Measurements from ENCODE around the gene LCE3D. TPM values are rescaled to one million over a fixed set of nuclear protein-coding genes. Genes with fewer than 3 reads are reported as not detected.
"Not testable (repeated sequence)": the region's sequence is repeated elsewhere in the genome, so short reads cannot be mapped to it uniquely, and the experiment has no call there.

LCE3D gene
- total RNA-seq, 1 donor from 2014 or later, result not detected

DNA sequence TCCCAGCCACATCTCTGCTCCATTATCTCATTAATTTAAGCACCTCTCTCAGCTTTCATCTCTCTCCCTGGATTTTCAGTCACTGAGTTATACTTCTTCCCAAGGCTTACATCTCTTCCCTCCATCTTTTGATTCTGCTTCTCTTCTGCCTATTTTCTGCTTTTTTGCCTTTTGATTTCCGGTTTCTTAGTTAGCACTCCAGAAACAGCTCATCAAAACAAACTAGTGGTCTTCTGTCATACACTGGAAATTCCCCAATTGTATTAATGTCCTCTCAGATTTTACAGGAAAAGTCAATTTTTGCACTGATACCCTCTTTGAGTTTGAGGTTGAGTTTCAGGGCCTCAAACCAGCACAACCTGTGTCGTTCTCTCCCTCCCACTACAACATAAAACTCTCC lies 15.2 kb downstream of the LCE3D start:
- TF ChIP-seq, protein P1, sequence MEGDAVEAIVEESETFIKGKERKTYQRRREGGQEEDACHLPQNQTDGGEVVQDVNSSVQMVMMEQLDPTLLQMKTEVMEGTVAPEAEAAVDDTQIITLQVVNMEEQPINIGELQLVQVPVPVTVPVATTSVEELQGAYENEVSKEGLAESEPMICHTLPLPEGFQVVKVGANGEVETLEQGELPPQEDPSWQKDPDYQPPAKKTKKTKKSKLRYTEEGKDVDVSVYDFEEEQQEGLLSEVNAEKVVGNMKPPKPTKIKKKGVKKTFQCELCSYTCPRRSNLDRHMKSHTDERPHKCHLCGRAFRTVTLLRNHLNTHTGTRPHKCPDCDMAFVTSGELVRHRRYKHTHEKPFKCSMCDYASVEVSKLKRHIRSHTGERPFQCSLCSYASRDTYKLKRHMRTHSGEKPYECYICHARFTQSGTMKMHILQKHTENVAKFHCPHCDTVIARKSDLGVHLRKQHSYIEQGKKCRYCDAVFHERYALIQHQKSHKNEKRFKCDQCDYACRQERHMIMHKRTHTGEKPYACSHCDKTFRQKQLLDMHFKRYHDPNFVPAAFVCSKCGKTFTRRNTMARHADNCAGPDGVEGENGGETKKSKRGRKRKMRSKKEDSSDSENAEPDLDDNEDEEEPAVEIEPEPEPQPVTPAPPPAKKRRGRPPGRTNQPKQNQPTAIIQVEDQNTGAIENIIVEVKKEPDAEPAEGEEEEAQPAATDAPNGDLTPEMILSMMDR (conservative IDR thresholded peaks at IDR 0.05; ENCODE audit: low read depth, low read length), result no peak
- no peak for DNase-seq (ENCODE audit: low read depth)
- no peak overlapping the region for H3K4me3 ChIP-seq (ENCODE audit: low read depth, low read length)

DNA sequence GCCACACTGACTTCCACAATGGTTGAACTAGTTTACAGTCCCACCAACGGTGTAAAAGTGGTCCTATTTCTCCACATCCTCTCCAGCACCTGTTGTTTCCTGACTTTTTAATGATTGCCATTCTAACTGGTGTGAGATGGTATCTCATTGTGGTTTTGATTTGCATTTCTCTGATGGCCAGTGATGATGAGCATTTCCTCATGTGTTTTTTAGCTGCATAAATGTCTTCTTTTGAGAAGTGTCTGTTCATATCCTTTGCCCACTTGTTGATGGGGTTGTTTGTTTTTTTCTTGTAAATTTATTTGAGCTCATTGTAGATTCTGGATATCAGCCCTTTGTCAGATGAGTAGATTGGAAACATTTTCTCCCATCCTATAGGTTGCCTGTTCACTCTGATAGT lies 32.0 kb downstream of the LCE3D start:
- H3K4me3 ChIP-seq (ENCODE audit: low read depth, low read length); DNase-seq (ENCODE audit: low read depth): not testable (repeated sequence)

DNA sequence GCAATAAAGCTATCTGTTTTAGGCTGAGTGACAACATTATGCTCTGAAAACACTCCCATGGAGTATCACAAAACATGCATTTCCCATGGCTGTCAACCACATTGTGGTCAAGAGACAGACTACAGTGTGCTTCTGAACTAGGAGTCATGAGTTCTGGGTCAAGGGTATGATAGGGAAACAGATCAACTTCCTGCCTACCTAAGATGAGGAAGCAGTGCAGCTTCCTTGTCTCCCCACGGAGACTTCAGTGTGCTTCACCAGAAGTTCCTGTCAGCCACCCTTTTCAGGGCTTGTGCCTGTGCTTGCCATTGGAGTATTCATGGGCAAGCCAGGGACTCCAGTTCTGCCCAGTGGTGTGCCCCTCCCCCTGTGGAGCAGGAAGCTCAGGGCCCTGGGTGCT lies 33.6 kb downstream of the LCE3D start:
- no peak overlapping the region for H3K4me3 ChIP-seq (ENCODE audit: low read depth, low read length)
- TF ChIP-seq, protein P1 (conservative IDR thresholded peaks at IDR 0.05; ENCODE audit: low read depth, low read length), result no peak
- DNase-seq (ENCODE audit: low read depth), result no peak

DNA sequence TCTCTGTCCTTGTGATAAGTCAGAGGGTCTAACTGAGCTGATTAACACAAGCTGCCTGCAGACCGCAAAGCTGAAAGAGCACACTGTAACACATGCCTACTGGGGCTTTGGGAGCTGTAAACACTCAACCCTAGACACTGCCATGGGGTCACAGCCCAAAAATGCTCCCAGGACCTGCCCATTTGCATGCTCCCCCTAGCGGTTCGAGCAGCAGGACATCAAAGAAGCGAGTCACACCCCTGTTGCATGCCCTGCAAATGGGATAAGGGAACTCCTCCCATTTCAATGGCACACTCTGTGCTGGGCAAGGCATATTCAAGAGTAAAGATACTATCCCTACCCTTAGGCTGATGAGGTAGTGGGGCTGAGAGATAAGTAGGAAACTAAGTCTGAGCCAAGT lies 36.5 kb downstream of the LCE3D start:
- TF ChIP-seq, protein P1 (conservative IDR thresholded peaks at IDR 0.05; ENCODE audit: low read depth, low read length), result peak; percentile 34
- DNase-seq (ENCODE audit: low read depth), result no peak
- no peak overlapping the region for H3K4me3 ChIP-seq (ENCODE audit: low read depth, low read length)

DNA sequence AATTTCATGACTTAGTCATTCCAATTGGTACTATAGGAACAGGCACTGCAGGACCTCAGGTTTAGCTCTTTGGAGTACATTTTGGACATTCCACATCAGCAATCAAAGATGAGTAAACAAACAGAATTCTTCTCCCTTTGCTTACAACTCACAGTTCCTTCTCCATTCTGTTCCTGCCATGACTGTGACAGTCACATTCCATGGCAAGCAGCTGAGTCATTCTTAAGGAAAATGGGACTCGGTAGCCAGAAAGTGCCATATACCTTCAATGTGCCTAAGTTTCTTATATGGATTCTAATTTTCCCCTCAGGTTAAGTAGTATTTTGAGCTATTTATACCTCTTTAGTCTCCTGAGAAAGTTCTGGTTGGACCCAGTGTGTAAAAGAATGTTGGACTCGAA lies 40.4 kb downstream of the LCE3D start:
- TF ChIP-seq, protein P1 (conservative IDR thresholded peaks at IDR 0.05; ENCODE audit: low read depth, low read length), result no peak
- H3K4me3 ChIP-seq (ENCODE audit: low read depth, low read length), result no peak overlapping the region
- no peak for DNase-seq (ENCODE audit: low read depth)

DNA sequence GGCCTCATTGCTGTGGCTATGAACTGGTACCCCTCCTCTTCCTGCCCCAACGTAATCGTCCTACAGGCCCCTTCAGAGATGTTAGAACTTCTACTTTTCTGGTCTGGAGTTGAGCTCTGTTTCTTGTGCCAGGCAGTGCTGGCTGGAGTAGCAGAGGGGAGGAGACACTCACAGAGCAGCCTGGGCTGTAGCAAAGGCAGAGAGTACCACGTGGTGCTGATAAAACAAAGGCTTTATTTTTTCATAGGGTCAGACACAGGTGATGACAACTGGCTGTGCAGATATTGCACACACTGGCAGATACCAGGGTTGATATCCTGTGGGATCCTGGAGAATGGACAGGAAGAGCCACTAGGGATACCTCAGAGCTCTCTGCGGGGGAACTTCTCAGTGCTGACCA lies 42.8 kb downstream of the LCE3D start:
- TF ChIP-seq, protein P1 (conservative IDR thresholded peaks at IDR 0.05; ENCODE audit: low read depth, low read length), result no peak
- no peak for DNase-seq (ENCODE audit: low read depth)
- no peak overlapping the region for H3K4me3 ChIP-seq (ENCODE audit: low read depth, low read length)

DNA sequence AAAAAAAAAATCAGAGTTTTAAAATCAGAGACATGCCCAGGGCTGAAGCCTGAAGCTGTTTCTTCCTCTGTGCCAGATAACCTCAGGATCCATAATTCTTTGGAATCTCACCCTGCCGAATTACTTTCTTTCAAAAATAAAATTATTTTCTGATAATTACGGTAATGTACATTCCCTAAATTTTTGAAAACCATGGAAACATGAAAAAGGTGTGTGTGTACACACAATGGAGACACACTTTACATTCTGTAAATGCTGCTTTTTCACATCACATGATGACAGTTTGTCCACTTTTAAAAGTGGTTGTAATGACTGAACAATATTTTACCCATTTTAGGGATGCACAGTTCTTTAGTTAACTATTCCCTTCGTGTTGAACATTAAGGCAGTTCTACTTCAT lies 44.5 kb downstream of the LCE3D start:
- TF ChIP-seq, protein P1 (conservative IDR thresholded peaks at IDR 0.05; ENCODE audit: low read depth, low read length), result no peak
- no peak for DNase-seq (ENCODE audit: low read depth)

More for the DNA sequence above, 44.5 kb downstream of the LCE3D start:
- H3K4me3 ChIP-seq (ENCODE audit: low read depth, low read length), result no peak overlapping the region

All from epithelial cell of proximal tubule (primary cell).